Type B pancreatic cell (in vitro differentiated cells): ENCODE measurements around the gene PDIA6. TPM values are rescaled to one million over a fixed set of nuclear protein-coding genes. Genes with fewer than 3 reads are reported as not detected.

Experiments
- DNase-seq: peaks from one replicate; pipeline ENCODE4 v3.0.0; 2021; ENCODE audit warnings: mixed read lengths; ENCODE audit not compliant: unreplicated experiment; ENCODE audit errors: extremely low spot score
- H3K27ac Mint-ChIP-seq: 2 replicates; pipeline ENCODE4 v1.8.0; 2021; ENCODE audit warnings: mild to moderate bottlenecking, mixed read lengths
- H3K27me3 Mint-ChIP-seq: 2 replicates; pipeline ENCODE4 v1.8.0; 2021; ENCODE audit warnings: mixed read lengths
- H3K36me3 Mint-ChIP-seq: 2 replicates; pipeline ENCODE4 v1.8.0; 2021; ENCODE audit warnings: mixed read lengths
- H3K4me1 Mint-ChIP-seq: one replicate; pipeline ENCODE4 v1.8.0; 2021; ENCODE audit warnings: mixed read lengths; ENCODE audit not compliant: unreplicated experiment
- H3K4me3 Mint-ChIP-seq: 2 replicates; pipeline ENCODE4 v1.8.0; 2021; ENCODE audit warnings: mild to moderate bottlenecking, mixed read lengths
- H3K9me3 Mint-ChIP-seq: 2 replicates; pipeline ENCODE4 v1.8.0; 2021; ENCODE audit warnings: mixed read lengths
- total RNA-seq: library from RNA; stranded (reverse); gene quantifications from 2 replicates; pipeline ENCODE4 v1.2.1, GENCODE V29; 2021; ENCODE audit warnings: low replicate concordance
- TF ChIP-seq, protein P1 (sequence below): fragments of 200-600 bp; sonication (generic); conservative IDR thresholded peaks from 2 replicates; pipeline ENCODE4 v1.5.0; 2021; ENCODE audit warnings: antibody characterized with exemption, mild to moderate bottlenecking

PDIA6 gene
- total RNA-seq, 1 donor from 2014 or later: 281 TPM

DNA sequence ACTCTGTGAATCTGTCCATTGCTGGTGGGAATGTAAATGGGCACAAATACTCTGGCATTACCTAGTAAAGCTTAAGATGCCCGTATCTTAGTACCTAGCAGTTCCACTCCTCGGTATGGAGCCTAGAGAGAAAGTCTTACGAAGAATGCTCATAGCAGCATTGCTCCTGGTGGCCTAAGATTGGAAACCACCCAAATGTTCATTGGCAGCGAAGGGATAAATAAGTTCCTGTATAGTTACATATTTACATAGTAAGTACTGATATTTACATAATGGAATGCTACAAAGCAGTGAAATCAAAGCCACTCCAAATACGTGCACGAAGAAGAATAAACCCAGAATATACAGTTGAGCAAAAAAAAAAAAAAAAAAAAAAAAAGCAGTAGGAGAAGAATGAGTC, 46.7 kb upstream of the PDIA6 start:
- H3K27ac Mint-ChIP-seq: no peak overlapping the region
- peaks cover 8% of the 10 kb centered on the region for H3K4me1 Mint-ChIP-seq
- no peak for DNase-seq
- no peaks in the 10 kb centered on the region for H3K9me3 Mint-ChIP-seq
- no peak overlapping the region for H3K4me3 Mint-ChIP-seq
- no peaks in the 10 kb centered on the region for H3K36me3 Mint-ChIP-seq
- TF ChIP-seq, protein P1, sequence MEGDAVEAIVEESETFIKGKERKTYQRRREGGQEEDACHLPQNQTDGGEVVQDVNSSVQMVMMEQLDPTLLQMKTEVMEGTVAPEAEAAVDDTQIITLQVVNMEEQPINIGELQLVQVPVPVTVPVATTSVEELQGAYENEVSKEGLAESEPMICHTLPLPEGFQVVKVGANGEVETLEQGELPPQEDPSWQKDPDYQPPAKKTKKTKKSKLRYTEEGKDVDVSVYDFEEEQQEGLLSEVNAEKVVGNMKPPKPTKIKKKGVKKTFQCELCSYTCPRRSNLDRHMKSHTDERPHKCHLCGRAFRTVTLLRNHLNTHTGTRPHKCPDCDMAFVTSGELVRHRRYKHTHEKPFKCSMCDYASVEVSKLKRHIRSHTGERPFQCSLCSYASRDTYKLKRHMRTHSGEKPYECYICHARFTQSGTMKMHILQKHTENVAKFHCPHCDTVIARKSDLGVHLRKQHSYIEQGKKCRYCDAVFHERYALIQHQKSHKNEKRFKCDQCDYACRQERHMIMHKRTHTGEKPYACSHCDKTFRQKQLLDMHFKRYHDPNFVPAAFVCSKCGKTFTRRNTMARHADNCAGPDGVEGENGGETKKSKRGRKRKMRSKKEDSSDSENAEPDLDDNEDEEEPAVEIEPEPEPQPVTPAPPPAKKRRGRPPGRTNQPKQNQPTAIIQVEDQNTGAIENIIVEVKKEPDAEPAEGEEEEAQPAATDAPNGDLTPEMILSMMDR: no peak
- peaks cover 35% of the 10 kb centered on the region for H3K27me3 Mint-ChIP-seq

DNA sequence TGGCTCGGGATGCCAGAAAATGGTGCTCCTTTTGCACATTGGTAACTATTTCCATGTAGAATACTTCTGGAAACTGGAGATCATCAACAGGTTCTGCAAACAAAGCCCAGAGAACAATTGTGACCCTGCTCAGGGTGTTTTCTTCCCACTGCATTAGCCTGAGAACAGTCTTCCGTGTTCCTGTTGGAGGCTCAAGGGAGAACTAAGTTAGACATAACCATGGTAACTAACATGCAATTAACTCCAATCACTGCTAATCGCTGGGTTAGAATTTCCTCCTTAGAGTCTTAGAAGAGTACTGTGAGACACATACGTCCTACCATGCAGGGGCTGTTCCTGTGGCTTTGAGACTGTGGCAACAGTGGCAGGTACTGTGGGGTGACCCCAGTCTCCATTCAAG, 36.0 kb upstream of the PDIA6 start:
- DNase-seq: no peak
- Mint-ChIP-seq H3K4me3 (no peak overlapping the region), H3K36me3 (no peaks in the 10 kb centered on the region)

DNA sequence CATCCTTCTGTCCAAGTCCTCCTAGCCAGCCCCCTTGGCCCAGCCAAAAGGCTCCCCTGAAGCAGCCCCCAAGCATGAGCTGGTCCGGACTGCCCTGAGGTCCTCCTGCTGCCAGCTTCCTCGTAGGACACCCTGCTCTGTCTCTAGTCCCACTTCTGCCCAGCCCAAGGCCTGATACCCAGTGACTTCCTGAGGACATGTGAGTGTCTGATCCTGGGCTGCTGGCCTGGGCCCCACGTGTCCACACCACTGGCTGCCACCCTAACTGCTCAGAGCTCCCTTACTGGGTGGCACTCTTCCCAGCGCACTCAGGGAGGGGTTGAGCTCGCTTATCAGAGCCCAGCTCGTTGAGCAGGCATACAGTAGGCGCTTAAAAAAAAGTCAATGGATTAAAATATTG, 34.4 kb upstream of the PDIA6 start:
- Mint-ChIP-seq H3K27me3 (peaks cover 17% of the 10 kb centered on the region), H3K36me3 (no peaks in the 10 kb centered on the region), H3K4me3 (no peak overlapping the region), H3K9me3 (peaks cover 2% of the 10 kb centered on the region), H3K4me1 (peaks cover 14% of the 10 kb centered on the region), H3K27ac (no peak overlapping the region)
- TF ChIP-seq, protein P1: no peak
- no peak for DNase-seq

More for the DNA sequence above, 36.0 kb upstream of the PDIA6 start:
- peaks cover 20% of the 10 kb centered on the region for H3K27me3 Mint-ChIP-seq
- peaks cover 4% of the 10 kb centered on the region for H3K9me3 Mint-ChIP-seq
- H3K27ac Mint-ChIP-seq: no peak overlapping the region
- peaks cover 14% of the 10 kb centered on the region for H3K4me1 Mint-ChIP-seq
- TF ChIP-seq, protein P1: no peak

DNA sequence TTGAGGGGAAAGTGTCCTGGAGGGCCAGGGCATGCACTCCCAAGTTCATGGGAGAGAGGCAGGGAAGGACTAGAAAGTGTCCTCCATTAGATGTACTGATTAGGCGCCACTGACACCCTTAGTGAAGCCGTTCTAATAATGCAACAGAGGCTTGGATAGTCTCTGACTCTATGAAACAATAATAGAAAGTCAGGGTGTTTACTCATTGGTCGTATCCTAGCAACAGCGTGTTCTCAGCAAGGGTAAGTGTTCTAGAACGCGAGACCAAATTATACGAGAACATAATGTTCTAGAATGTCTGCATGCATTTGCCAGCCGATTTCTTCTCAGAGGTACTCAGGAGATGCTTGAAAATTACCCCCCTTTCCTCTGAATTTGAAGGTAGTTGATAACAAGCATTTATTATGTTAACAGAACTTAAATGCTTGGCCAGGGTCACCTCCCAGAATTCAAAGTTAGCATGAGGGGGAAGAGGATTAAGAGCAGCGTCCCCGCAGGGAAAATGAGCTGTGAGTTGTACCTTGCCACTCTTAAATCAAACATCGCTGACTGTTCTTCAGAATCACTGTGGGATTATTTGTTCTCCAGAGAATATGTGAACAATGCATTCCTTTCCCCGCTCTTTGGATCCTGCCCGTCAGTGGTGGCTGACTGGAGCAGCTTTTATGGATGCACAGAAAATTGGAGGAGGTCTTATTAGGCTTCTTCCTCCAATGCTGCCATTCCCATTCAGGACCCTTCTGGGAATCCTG, 33.7 kb upstream of the PDIA6 start:
- TF ChIP-seq, protein P1: no peak
- Mint-ChIP-seq H3K27me3 (peaks cover 17% of the 10 kb centered on the region), H3K4me3 (no peak overlapping the region), H3K27ac (no peak overlapping the region), H3K36me3 (no peaks in the 10 kb centered on the region), H3K4me1 (peaks cover 14% of the 10 kb centered on the region), H3K9me3 (peaks cover 4% of the 10 kb centered on the region)
- no peak for DNase-seq

DNA sequence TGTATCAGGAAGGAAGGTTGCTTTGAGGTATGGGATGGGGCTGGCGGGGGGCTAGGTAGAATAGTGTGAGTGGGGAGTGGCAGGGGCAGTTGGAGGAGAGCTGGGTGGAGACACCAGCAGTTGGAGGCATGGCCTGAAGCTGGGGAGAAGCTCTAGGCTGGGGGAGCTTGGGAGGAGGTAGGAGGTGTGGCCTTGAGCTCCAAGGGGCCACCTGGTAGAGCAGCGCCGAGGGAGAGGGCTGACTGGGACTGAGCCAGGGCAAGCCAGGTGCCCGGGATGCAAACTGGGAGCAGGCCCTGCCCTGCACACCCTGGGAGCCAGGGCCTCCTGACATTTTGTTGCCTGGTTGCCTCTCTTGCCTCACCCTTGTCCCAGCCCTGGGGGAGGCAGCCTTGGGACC, 33.1 kb upstream of the PDIA6 start:
- Mint-ChIP-seq H3K4me1 (peaks cover 14% of the 10 kb centered on the region), H3K9me3 (peaks cover 4% of the 10 kb centered on the region), H3K27me3 (peaks cover 17% of the 10 kb centered on the region), H3K36me3 (no peaks in the 10 kb centered on the region), H3K27ac (no peak overlapping the region), H3K4me3 (no peak overlapping the region)
- DNase-seq: no peak
- TF ChIP-seq, protein P1: no peak
